GM21390 (cell line): ENCODE data around the gene FAM117A.
"Not testable (repeated sequence)": the region's sequence is repeated elsewhere in the genome, so short reads cannot be mapped to it uniquely, and the experiment has no call there.

ENCODE experiments used
- ATAC-seq: cut with Tn5 transposase; IDR thresholded peaks from one replicate; pipeline ENCODE4 v1.9.1; 2021; ENCODE audit not compliant: unreplicated experiment

Gene FAM117A

GRCh38 chr17:49681106-49681979 is 82.6 kb downstream of the FAM117A start:
- ATAC-seq: no peak

- no peak for ATAC-seq
Measured at GRCh38 chr17:49680314-49680713, 83.6 kb downstream of the FAM117A start.

GRCh38 chr17:49677933-49678847 is 85.7 kb downstream of the FAM117A start, which contains the start of gene SPOP:
TSS of gene SPOP (minus strand) at chr17:49678097. CDS start at chr17:49622810, 55,287 bp downstream.
- peak; percentile 58 for ATAC-seq

DNA sequence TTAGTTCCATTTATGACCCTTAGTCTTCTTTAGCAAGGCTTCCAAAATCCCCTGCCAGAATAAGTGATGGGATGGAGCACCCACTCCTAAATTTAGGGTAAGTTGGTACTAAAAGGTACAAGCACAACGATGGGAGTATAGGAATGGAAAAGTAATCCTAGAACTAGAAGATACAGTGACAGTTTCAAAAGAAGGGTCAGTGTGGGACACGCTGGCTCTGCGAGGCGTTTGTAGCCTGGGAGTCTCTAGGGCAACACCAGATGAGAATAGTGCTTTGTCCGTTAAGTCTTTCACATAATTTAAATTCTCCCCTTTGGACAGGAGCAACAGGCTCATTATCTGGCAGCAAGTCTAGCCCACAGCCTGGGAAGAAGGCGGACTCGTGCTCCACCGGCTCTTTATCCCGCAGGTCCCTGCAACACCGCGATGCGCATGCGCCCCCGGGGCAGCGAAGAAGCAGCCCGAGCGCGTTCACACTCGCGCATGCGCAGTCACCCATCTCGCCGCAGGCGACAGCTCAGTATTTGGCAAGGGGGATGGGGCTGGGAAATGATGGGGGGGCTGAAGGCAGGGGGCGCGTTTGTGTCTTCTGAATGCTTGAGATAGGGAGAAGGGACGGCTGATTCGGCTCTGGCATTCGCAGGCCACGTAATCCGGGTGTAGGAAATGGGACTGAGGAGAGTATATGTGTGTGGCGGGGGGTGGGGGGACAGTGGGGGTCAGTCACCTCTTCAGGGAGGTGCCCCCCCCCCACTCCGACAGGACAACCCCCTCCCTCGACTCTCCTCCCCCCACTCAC is 86.6 kb downstream of the FAM117A start:
- peak; percentile 35 for ATAC-seq

- peak; percentile 64 for ATAC-seq
Measured at GRCh38 chr17:49676276-49676868, 87.6 kb downstream of the FAM117A start.

DNA sequence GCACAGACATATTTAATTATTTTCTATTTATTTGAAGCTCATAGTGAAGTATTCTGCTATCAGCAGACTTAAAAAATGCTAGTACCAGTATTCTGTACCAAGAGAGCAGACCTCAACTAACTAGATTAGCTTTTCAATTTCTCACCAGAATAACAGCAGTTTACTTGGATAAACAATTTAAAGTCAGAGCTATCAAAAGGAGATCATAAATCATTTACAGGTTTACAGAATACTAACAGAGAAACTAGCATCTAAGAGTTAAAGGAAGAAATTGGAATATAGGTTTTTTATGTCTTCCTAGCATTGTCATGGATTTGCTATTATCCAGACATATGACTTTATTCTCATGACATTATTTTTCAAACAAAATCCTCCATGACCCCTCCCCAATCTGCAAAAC is 89.4 kb downstream of the FAM117A start:
- no peak for ATAC-seq

- ATAC-seq: not testable (repeated sequence)
Measured at GRCh38 chr17:49673679-49674078, 90.3 kb downstream of the FAM117A start.

DNA sequence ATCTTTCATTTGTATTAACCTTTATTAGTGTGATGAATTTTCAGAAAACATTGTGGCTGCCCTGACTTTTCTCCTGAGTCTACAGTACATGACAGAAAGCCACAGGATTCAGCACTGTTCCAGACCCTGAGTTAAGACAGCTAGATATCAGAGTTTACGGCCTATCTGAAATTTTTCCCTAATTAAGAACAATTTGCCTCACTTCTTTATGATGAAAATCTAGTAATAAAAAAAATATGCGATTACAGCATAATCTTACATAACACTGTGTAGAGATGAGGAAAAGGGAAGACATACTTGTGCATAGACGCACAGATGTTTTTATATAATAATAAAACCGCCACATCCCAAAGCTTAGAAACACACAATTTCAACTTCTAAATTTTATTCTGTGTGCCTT is 93.3 kb downstream of the FAM117A start:
- no peak for ATAC-seq

GRCh38 chr17:49670002-49670401 is 93.9 kb downstream of the FAM117A start:
- ATAC-seq: no peak

GRCh38 chr17:49667854-49668253 is 96.1 kb downstream of the FAM117A start:
- no peak for ATAC-seq

GRCh38 chr17:49664706-49665211 is 99.2 kb downstream of the FAM117A start:
- no peak for ATAC-seq
